ACHN (cell line): ENCODE measurements around the gene RIBC2.
"Not testable (repeated sequence)": the region's sequence is repeated elsewhere in the genome, so short reads cannot be mapped to it uniquely, and the experiment has no call there.

Experiments used
- DNase-seq: peaks from one replicate; pipeline ENCODE4 v3.0.0-alpha.2; 2015
- in situ Hi-C: cut with HindIII; loops from 2 replicates; pipeline ENCODE4 v1.10.0; 2017; ENCODE audit warnings: low sequenced_read_pairs, low pct_ligation_motif_present, low pct_unique_long_range_greater_than_20kb

The RIBC2 gene

DNA sequence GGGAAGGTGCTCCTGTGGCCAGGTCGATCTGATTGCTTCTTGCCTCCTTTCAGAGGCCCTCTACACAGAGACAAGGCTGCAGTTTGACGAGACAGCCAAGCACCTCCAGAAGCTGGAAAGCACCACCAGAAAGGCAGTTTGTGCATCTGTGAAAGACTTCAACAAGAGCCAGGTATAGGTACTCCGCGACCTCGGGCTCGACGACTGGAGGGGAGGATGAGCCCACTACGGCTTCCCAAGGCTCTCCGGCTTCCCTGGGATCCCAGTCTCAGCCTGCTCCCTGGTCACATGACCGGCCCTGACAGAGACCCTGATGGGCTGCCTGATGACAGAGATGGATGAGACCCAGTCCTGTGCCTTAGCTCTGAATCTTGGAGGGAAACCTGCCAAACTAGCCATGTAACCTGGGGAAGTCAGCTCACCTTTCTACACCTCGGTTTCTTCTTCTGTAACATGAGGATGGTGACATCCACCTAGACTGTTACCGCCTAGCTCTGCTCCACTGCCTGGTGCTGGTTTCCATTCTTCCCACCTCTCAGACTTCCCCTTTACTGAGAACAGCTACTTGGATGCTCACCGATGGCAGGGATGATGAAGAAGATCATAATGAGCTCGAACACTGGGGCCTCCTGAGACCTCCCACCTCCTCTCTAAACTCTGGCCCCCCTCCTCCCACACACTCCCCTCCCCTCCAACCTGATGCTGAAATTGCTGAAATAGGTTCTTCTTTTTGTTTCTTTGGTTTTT, 8.9 kb downstream of the RIBC2 start:
- in situ Hi-C loops, result no loop called here
- no peak for DNase-seq

DNA sequence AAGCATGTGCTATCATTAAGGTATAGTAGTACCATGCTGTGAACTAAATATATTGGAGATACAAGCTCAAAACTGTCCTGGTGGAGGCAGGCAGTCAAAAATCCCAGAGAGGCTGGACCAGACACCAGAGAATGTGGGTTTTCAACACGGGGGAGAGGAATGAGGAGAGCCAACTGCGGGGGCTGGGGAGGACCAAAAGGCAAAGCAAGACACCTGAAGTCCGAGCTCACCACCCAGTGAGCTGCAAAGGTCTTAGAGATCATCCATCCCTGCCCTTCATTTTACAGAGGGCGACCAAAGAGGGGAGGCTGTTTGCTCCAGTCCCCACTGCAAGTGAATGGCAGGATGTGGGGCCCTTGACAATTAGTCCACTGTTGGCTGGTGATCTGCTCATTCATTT, 10.0 kb downstream of the RIBC2 start:
- in situ Hi-C loops, result no loop called here
- no peak for DNase-seq

DNA sequence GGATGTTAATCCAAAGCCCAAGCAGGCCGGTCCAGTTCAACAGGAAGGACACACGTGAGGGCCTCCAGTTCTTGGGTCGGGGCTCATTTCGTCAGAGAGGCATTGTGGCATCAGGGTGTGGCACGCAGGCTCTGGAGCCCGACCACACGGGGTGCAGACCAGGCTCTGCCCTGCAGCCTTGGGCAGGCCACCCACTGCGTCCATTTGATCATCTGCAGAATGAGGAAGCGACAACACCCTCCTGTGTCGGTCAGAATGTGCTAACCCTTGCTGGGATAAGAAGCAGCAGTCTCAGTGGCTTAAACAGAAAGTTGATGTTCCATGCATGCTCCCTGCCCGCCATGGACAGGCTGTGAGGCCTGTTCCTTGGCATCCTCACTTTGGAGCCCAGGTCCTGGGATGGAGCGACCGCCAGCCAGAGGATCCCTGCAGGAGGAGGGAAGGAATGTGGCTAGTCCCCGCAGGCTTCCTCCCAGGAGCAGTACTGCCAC, 10.8 kb downstream of the RIBC2 start:
- in situ Hi-C loops, result no loop called here
- DNase-seq, result no peak

GRCh38 chr22:45425101-45425500, 11.6 kb downstream of the RIBC2 start:
- in situ Hi-C loops, result no loop called here
- no peak for DNase-seq

DNA sequence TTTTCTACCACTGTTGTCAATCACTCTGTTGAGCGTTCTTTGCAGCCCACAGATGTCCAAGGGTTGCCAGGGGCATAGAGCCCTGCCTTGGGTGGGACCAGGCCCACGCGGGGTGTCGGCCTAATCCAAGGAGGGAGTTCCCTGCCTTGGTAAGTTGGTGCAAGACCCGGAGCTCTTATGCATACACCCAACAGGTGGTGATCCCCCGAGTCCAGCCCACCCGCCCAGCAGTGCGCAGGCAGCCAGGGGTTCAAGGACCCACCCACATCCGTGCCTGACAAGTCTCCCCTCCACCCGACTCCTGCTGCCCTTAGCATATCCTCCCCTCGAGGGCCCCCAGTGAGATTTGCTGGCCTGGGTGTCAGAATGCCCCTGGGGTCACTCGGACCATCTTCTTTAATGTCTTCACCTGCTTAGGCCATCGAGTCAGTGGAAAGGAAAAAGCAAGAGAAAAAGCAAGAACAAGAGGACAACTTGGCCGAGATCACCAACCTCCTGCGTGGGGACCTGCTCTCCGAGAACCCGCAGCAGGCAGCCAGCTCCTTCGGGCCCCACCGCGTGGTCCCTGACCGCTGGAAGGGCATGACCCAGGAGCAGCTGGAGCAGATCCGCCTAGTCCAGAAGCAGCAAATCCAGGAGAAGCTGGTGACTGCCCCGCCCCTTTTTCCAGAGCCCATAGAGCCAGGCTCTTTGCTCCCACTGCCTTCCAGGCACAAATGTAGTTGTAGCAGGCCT, 12.2 kb downstream of the RIBC2 start:
- no peak for DNase-seq
- in situ Hi-C loops, result no loop called here

GRCh38 chr22:45426387-45426786, 12.9 kb downstream of the RIBC2 start:
- no peak for DNase-seq
- in situ Hi-C loops, result no loop called here

DNA sequence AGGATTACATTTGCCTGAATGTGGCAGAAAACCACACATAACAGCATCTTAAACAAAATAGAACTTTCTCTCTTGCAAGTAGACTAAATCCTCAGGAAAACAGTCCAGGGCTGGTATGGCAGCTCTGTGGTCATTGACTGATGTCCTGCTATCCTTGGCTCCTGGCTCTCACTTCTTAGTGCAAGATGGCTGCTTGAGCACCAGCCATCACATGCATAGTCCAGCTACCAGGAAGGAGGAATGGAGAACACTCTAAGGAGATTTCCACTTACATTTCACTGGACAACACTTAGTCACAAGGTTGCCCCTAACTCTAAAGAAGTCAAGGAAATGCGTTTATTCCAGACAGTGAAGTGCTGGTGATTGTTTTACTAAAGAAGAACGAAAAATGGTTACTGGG, 13.6 kb downstream of the RIBC2 start:
- in situ Hi-C loops, result no loop called here
- no peak for DNase-seq

DNA sequence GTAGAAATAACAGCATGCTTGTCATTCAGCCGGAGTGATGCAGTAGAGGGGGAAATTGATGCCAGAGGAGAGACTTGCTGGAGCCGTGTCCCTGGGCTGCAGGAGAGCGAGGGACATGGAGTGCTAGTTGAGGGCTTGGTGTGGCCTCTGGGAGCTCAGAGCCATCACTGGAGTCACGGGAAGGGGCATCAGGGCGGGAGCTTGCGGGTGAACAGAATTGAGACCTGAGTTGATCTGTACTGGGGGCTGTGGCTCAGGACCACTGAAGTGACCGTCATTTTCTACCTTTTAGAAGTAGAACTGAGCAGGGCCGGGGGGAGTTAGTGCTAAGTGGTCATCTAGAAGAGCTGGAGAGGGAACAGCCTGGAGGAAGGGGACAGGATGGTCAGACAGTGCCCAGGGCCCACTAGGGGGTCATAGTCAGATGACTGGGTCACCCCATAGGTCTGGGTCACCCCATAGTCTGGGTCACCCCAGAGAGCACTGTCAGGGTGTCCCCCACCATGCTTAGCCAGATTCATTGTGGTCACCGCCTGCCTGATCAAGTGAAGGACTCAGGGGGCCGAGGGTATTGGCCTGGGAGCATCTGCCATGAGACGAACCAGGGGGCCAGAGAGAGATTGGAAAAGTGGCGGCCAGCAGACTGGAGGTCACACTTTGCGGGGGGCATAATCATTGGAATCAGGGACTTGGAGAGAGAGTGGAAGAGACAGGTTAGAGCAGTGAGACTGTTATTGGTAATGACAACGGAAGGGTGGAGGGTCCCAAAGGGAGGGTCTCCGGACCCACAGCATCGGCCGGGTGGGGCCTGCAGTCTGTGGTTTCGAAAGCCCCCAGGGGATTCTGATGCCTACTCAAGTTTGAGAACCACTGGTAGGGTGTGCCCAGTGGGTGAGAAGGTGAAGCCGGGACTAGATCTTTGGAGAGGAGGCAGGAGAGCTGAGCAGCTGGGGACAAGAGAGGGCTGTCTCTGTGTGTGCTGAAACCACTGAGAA, 15.2 kb downstream of the RIBC2 start:
- no peak for DNase-seq
- in situ Hi-C loops, result no loop called here

DNA sequence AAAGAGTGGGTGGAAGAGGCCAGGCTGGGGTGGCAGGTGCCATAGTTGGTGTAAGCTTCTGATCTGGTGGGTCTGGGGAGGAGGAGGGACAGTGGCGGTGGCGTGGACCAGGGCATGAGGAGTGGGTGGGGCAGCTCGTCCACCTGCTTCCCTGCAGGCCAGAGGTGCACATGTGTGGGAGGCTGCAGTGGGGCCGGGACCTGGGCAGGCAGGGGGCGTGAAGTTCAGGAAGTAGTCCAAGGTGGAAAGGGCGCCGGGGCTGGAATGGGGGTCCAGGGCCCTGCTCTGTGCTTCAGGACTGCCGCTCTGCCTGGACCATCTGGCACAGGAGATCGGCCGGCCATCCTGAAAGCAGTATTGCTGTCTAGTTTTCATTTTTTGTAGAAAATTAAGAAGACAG, 15.9 kb downstream of the RIBC2 start:
- in situ Hi-C loops, result no loop called here
- no peak for DNase-seq

- in situ Hi-C loops, result no loop called here
- DNase-seq, result no peak
Observed at GRCh38 chr22:45429981-45430775, 16.7 kb downstream of the RIBC2 start.

DNA sequence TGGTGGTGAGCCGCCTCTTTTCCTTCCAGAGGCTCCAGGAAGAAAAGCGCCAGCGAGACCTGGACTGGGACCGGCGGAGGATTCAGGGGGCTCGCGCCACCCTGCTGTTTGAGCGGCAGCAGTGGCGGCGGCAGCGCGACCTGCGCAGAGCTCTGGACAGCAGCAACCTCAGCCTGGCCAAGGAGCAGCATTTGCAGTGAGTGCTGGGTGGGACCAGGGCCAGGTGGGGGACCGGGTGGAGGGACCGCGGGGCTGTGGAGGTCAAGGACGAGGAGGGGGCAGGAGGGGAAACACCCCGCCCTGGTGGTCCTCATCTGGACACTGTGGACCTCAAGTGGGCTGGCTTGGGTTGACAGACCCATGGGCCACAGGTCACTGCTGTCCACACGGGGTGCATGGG, 17.4 kb downstream of the RIBC2 start:
- in situ Hi-C loops, result no loop called here
- no peak for DNase-seq

DNA sequence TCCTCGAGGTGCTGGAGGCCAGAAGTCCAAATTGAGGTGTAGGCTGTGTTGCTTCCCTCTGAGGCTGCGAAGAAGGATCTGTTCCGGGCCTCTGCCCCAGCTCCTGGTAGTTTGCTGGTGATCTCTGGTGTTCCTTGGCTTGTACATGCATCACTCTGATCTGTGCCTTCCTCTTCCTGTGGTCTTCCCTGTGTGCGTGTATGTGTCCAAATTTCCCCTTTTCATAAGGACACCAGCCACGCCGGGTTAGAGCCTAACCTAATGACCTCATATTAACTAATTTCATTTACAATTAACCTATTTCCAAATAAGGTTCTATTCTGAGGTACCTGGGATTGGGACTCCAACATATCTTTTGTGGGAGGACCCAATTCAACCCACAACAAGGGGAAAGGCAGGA, 21.5 kb downstream of the RIBC2 start:
- no peak for DNase-seq
- in situ Hi-C loops, result no loop called here

- in situ Hi-C loops, result no loop called here
- peak; percentile 77 for DNase-seq
Observed at GRCh38 chr22:45435544-45436139, 22.1 kb downstream of the RIBC2 start.

- DNase-seq, in situ Hi-C loops: not testable (repeated sequence)
Observed at GRCh38 chr22:45436871-45437517, 23.5 kb downstream of the RIBC2 start.

GRCh38 chr22:45438336-45438735, 24.8 kb downstream of the RIBC2 start:
- in situ Hi-C loops, result no loop called here
- no peak for DNase-seq

DNA sequence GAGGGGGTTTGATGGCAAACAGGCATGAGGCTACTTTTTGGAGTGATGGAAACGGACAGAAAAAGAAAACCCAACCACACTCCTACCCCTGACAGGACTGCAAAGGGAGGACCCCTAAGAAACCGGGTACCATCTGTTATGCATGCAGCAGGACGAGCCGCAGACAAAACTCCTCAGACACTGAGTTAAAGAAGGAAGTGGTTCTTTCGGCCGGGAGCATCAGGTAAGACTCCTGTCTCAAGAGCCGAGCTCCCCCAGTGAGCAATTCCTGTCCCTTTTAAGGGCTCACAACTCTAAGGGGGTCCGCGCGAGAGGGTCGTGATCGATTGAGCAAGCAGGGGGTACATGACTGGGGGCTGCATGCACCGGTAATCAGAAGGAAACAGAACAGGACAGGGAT, 27.2 kb downstream of the RIBC2 start:
- DNase-seq, in situ Hi-C loops: not testable (repeated sequence)

- in situ Hi-C loops, result no loop called here
- DNase-seq, result peak; percentile 45
Observed at GRCh38 chr22:45441138-45441537, 27.6 kb downstream of the RIBC2 start.
